ENCODE results near the gene MAP2K7. TPM values are rescaled to one million over a fixed set of nuclear protein-coding genes. Genes with fewer than 3 reads are reported as not detected.

MAP2K7 gene
- polyA plus RNA-seq, 1 donor, result 26.9 TPM

DNA sequence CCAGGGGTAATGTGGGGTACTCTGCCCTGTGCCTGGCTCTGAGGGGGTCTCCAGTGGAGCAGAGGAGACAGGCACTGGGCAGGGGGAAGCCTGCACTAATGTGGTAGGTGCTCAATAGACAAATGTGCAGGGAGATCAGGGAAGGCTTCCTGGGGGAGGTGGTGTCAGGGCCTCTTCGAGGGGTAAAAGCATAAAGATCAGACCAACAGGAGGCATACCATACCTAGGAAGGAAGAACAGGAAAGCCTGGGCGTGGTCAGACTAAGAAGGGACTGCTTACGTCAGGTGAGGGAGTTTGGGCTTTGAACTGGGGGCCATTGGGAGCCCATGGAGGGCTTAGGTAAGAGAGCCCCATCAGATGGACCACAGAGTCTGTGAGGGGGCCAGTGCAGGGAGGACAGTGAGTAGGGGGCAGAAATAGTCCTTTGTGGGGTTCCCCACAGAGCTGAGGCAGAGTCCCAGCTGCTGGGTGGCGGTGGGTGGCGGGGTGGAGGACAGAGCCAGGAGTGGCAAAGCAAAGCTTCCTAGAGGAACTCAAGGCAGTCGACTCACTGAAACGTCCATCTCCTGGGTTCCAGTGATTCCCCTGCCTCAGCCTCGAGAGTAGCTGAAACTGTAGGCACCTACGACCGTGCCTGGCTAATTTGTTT lies 38.3 kb upstream of the MAP2K7 start:
- no peak for DNase-seq

DNA sequence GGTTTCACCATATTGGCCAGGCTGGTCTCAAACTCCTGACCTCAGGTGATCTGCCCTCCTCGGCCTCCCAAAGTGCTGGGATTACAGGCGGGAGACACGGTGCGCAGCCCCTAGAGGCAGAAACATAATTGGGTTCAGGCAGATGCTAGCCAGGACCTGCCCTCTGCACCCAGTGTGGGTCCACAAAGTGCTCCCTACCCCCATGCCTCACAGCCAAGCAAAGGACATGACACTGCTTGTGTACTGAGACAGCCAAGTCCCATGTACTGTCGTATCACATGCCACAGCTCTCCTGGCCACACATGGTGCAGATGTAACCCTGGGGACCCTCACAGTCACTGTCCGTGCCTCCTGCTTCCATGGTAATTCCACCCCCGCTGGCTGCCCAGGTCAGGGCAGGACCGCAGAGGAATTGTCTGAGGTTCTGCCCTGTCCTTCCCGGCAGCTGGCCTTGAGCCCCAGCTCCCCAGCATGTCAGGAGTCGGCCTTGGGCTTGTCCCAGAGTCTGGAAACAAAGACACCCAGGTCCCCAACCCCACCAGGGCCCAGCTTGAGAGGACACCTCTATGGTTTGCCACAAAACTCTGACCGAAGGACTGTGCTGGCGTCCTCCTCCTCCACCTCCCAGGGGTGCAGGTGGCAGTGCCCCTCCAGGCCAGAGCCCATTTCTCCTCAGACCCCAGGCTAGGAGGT lies 37.1 kb upstream of the MAP2K7 start:
- DNase-seq, result no peak

DNA sequence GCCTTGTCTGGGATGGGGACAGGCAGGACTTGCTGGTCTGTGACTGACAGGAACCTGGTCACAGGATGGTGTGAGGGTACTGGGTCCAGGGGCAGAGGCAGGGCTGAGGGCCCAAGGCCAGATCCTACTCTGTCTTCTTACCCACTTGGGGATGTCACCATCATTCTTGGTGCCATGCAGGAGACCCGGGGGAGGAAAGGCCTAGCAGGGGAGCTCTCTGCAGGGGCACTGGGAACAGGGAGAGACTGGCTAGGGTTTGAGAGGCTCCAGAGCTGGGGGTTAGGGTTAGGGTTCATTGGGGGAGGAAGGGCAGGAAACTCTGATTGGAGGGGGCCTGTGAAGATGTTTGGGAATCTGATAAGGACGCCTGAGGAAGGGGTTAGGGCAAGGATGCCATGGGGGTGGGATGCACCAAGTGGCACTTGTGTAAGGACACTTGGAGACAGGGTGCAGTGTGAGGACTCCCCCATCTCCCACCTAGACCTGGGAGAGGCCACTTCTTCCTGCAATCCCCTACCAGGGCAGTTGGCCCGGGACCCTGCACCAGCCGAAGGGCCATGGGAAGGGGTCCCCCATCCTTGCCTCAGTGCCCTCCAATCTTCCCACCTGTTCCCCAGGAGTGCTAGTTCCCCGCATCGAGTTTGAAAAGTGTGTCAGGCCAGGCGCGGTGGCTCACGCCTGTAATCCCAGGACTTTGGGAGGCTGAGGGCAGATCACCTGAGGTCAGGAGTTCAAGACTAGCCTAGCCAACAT lies 36.4 kb upstream of the MAP2K7 start:
- DNase-seq, result no peak

DNA sequence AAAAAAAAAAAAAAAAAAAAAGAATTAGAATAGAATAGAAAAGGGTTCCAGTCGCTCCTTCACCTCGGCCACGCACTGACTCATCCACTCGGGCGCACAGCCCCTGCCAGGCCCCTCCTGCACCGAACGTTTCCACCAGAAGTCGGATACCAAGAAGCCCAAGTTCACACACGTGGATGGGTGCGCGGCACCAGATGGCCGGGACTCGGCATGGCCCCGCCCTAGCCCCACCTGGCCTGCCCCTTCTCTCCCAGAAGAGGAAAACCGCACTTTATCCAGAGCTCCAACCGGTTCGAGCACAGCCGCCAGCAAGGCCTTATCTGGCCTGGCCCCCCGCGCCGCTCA lies 35.4 kb upstream of the MAP2K7 start:
- no peak for DNase-seq

- peak; percentile 82 for DNase-seq
Observed at GRCh38 chr19:7868671-7869452, 34.8 kb upstream of the MAP2K7 start.

- DNase-seq, result no peak
Observed at GRCh38 chr19:7869453-7869909, 34.2 kb upstream of the MAP2K7 start.

- DNase-seq, result no peak
Observed at GRCh38 chr19:7869910-7870511, 33.7 kb upstream of the MAP2K7 start.

GRCh38 chr19:7870571-7871436 lies 32.9 kb upstream of the MAP2K7 start:
- DNase-seq, result no peak

GRCh38 chr19:7871437-7872305 lies 32.0 kb upstream of the MAP2K7 start:
- DNase-seq, result peak; percentile 72

DNA sequence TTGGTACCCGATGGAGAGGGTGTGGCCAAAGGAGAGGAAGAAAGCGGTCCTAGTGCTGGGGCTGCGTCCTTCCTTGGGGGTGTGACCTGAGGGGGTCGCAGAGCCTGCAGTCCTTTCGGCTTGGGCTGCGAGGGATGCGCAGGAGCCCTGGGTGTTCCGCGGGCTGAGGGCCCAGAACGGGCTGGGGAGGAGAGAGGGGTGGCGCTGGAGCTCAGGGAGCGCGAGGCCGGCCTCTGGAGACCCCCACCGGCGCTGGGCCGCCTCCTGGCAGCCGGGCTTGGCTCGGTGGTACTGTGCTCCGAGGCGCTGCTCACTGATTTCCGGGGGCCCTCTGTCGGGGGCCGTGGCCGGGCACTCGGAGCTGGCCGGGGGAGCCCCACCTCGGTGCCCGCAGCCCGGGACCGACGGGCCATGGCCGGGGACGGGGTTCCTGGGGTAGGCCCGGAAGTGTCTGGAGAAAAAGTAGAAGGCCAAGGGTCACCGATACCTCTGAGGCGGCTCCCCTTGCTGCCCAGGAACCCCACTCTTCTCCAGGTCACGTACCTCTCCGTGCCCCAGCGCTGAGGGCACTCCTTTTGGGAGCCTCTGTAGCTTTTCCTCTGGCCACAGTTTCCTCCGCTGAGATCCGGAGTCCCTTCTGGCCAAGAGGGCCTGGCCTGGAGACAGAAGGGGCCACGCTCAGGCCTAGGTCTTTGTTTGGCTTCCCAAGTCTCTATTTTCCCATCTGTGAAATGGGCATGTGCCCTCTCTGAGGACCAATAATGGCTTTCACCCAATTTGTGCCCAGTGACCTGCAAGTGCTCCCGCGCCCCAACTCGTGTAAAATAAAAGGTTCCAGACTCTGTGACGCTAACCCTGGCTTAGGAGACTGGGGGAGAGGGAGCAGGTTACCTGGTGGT lies 31.1 kb upstream of the MAP2K7 start:
- DNase-seq, result no peak

DNA sequence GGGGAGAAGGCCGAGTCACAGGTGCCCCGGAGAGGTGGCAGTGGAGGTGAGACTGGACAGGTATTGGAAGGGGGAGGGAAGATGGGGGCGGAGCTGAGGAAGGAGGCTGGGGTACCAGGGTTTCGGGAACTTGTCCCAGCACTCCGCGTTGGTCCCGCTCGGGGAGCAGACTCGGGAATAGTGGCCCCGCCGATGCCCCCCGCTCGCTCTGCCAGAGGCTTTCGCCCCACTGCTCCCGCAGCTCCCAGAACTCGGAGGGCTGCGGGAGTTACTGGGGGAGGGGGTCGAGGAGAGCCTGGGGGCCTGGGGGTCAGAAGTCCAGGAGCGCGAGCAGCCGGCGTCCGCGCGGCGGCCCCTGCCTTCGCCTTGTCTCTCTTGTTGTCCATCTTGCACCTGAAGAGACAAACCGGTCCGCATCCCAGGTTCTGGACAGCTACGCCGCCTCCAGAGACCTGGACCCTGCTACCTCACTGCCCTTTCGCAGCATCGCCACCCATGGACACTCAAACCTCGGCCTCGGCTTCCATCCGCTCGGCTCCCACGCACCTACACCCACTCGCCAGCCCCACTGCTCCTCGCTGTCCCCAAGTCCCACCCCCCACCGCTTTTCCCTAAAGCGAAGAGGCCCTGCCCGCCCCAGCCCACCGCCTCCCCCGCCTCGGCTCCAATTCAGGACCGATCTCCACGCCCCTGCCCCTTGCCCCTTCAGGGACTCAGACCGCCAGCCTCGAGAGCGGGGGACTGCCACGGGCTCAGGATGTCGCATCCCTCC lies 30.2 kb upstream of the MAP2K7 start:
- no peak for DNase-seq

DNA sequence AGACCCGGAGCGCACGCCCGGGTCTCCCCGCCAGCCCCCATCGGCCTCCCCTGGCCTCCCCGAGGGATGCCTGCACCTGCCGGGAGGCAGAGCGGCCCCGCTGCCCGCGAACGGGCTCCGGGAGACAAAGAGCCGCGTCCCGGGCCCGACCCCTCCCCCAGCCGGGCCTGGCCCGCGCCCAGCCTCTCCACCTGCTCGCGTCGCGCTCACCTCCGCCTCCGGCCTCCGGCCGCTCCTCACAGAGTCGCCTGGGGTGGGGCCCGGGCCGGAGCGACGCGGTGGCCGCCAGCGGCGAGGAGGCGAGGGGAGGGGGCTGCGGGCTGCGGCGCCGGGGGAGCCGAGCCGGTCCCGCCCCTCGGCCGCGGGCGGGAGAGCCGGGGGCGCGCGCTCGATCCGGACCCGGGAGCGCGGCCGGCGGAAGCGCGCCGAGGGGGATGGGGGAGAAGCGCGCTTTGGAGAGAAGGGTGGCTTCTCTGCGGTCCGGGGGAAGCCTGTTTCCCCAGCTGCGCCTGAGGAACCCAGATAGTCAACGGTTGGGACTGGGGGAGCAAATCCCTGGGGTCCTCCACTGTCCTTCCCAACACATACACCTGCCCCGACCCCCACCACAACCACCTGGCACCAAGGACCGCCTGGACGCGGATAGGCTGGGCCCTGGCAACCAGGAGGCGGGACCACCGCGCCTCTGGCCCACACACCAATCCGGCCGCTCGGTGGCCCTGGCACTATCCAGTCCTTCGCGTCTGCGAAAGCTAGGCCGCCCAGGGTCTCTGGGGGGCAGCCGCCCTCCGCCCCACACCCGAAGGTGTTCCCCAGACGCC lies 29.4 kb upstream of the MAP2K7 start, which contains the start of gene PRR36:
Gene PRR36 (minus strand): TSS at position 315 of the 821 bp plus-strand sequence. CDS start 701 bp downstream, outside the sequence.
- DNase-seq, result peak; percentile 73

- DNase-seq, result no peak
Observed at GRCh38 chr19:7874897-7875273, 28.8 kb upstream of the MAP2K7 start.

DNA sequence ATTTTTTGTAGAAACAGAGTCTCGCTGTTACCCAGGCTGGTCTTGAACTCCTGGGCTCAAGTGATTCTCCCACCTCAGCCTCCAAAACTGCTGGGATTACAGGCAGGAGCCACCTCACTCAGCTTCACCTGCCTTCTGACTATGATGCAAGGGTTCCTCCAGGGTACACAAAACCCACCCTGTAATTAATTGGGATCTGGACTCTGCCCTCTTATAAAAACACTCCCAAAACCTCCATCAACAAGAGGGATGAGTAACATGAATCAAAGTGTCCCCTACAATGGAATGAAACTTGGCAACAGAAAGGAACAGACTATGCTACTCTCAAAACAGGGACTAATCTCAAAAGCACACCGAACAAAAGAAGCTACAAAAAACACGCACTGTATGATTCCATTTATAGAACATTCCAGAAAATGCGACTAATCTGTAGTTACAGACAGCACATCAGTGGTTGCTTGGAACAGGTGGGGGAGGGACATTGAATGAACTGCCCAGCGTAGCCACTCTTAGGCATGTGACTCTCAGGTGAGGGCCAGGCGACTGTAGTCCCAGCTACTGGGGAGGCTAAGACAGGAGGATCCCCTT lies 26.3 kb upstream of the MAP2K7 start:
- no peak for DNase-seq

DNA sequence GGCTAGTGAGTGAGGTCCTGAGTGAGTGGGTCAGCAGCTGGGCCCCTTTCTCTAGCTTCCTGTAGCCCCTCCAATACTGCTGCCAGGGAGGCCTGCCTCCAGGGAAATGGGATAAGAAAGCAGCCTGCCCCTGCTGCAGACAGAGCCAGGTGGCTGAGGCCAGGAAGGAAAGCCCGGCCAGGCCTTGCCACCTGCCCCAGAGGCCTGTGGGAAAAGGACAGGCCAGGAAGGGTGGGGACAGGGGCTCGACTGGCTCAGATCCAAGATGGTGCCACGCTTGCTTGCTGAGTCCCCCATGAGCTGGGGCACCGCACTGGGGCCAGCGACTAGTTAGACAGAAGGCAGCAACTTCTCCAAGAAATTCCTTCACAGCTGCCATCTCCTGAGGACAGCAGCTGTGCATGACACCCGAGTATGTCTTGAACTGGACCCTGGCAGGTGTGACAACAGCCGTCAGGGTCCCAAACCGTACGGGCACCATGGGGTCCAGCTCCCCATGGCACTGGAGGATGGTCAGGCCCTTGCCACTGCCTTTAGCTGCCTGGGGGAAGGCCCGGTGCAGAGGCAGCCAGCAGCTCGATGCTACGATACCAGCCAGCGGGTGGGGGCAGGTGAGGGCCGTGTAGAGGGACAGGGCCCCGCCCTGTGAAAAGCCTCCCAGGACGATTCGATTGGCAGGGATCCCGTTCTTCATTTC lies 24.4 kb upstream of the MAP2K7 start:
- no peak for DNase-seq

- DNase-seq, result no peak
Observed at GRCh38 chr19:7879836-7880235, 23.8 kb upstream of the MAP2K7 start.
